Motor neuron (in vitro differentiated cells): ENCODE measurements around the gene SH3TC2. TPM values are rescaled to one million over a fixed set of nuclear protein-coding genes. Genes with fewer than 3 reads are reported as not detected.

Experiments
- ATAC-seq, 8 experiments: fragments of 200-7000 bp; cut with Tn5 transposase; replicated peaks in 6 of 8; 2 replicates each; pipeline ENCODE4 v1.8.0; 2021; ENCODE audit warnings: mild to moderate bottlenecking in 8 of 8, moderate library complexity in 8 of 8
- H3K27ac ChIP-seq, 2 donors: fragments of 250-450 bp; sonication (Bioruptor Pico); 2 replicates each; pipeline ENCODE4 v1.9.0; 2021; ENCODE audit warnings: antibody characterized with exemption in 2 of 2, mild to moderate bottlenecking in 2 of 2, moderate library complexity in 1 of 2
- H3K4me1 ChIP-seq, 2 donors: fragments of 250-450 bp; sonication (Bioruptor Pico); replicated peaks in 1 of 2; 2 replicates each; pipeline ENCODE4 v1.6.1; 2021; ENCODE audit warnings: antibody characterized with exemption in 2 of 2, mild to moderate bottlenecking in 2 of 2, moderate library complexity in 1 of 2
- H3K4me3 ChIP-seq, 5 donors: fragments of 250-450 bp; sonication (Bioruptor Pico); 2 replicates each; pipeline ENCODE4 v1.9.0; 2021; ENCODE audit warnings: antibody characterized with exemption in 5 of 5, mild to moderate bottlenecking in 5 of 5, moderate library complexity in 4 of 5
- WGBS, 10 experiments: fragments of 450-650 bp; shearing (Covaris generic); methylation state at CpG; one replicate each; pipeline ENCODE4 v1.0.0; 2022; 5-methylcytosine and 5-hydroxymethylcytosine counted together
- in situ Hi-C, 9 experiments: fragments of 400-800 bp; cut with MboI; loops; one replicate each; pipeline ENCODE4 v1.15.0; 2021; ENCODE audit warnings: low sequenced_read_pairs in 9 of 9, low pct_unique_long_range_greater_than_20kb in 2 of 9; ENCODE audit not compliant: unreplicated experiment in 9 of 9
- total RNA-seq, 8 experiments: library from RNA; unstranded; fragments of 300-600 nt; gene quantifications; 2 replicates each; pipeline versions ENCODE4 v1.2.3 to v1.2.4, GENCODE V29; 2022

SH3TC2 gene
- total RNA-seq, 8 experiments from 2014 or later = 0.11 to 51.6 (median 0.93) TPM

- in situ Hi-C loops = no loop called here
- Histone ChIP-seq H3K4me1 (no peaks in the 10 kb centered on the region), H3K4me3 (no peak overlapping the region), H3K27ac (no peak overlapping the region)
- ATAC-seq = no peak
- WGBS, 10 experiments = 40 to 100% (median 87%) methylated on average over 1 to 5 of the region's 6 CpGs; no CpG with 5 or more reads in 3 of the 10 experiments
Measured at GRCh38 chr5:148960070-148960769, 102.6 kb downstream of the SH3TC2 start.

DNA sequence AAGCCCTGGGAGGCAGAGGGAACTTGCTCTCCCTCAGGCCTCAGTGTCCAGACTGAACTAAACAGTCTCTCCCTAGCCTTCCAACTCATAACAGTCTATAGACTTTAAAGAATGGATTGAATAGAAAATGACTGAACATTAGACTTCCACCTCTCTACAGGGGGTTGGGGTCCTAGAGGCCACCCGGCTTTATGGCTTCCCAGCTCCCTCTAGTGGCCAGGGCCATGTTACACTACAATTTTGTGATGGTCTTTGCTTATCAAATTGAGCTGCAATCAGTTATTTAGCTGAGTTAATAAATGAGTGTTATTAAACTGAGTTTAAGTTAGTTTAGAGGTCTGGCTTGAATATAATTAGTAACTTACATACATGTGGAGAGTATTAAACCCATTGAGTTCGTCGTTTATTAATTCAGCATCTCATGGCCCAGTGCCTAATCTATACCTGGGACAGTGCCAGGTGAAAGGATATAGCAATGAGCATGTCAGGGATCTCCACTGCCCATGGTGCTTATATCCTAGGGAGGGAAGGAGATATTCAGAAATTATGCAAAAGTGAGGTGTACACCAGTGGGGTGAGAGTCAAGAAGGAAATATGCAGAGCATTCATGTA lies 105.2 kb downstream of the SH3TC2 start:
- in situ Hi-C loops = no loop called here

GRCh38 chr5:148956477-148957385 lies 106.1 kb downstream of the SH3TC2 start:
- H3K4me3 ChIP-seq = no peak overlapping the region
- in situ Hi-C loops = no loop called here
- WGBS, 10 experiments = 0 to 100% (median 67%) methylated on average over 1 to 2 of the region's 3 CpGs; no CpG with 5 or more reads in 5 of the 10 experiments
- H3K27ac ChIP-seq = no peak overlapping the region
- peak in 2 of 8 experiments; percentile 61 to 64 for ATAC-seq
- H3K4me1 ChIP-seq = no peaks in the 10 kb centered on the region

More for the DNA sequence above, 105.2 kb downstream of the SH3TC2 start:
- no peaks in the 10 kb centered on the region for H3K4me1 ChIP-seq
- H3K27ac ChIP-seq = no peak overlapping the region
- no peak overlapping the region for H3K4me3 ChIP-seq
- peak in 2 of 8 experiments; percentile 43 to 75 for ATAC-seq
- 0 to 50% (median 18%) methylated on average over 1 to 3 of the region's 3 CpGs; no CpG with 5 or more reads in 2 of the 10 experiments for WGBS, 10 experiments

Other genes starting within 250 kb of the SH3TC2 start
- gene ADRB2, start 236.5 kb downstream of the SH3TC2 start, total RNA-seq = 1 to 10 TPM in 3 of 8 experiments, under 1 TPM in 5; 0.21 to 1.8 (median 0.62) TPM
- 10 to 100 TPM in 1 of 8 experiments, 1 to 10 TPM in 5, under 1 TPM in 2; 0.18 to 28.7 (median 4.3) TPM for gene ABLIM3, start 78.4 kb upstream of the SH3TC2 start, total RNA-seq
- 1 to 10 TPM in 4 of 8 experiments, under 1 TPM in 4; 0.17 to 5.0 (median 1.2) TPM for gene AFAP1L1, start 208.8 kb upstream of the SH3TC2 start, total RNA-seq